ENCODE results near the gene BRMS1. TPM values are rescaled to one million over a fixed set of nuclear protein-coding genes. Genes with fewer than 3 reads are reported as not detected.

Gene BRMS1
- total and polyA plus RNA-seq, 2 experiments from 2014 or later = 59.1 to 61.7 TPM

DNA sequence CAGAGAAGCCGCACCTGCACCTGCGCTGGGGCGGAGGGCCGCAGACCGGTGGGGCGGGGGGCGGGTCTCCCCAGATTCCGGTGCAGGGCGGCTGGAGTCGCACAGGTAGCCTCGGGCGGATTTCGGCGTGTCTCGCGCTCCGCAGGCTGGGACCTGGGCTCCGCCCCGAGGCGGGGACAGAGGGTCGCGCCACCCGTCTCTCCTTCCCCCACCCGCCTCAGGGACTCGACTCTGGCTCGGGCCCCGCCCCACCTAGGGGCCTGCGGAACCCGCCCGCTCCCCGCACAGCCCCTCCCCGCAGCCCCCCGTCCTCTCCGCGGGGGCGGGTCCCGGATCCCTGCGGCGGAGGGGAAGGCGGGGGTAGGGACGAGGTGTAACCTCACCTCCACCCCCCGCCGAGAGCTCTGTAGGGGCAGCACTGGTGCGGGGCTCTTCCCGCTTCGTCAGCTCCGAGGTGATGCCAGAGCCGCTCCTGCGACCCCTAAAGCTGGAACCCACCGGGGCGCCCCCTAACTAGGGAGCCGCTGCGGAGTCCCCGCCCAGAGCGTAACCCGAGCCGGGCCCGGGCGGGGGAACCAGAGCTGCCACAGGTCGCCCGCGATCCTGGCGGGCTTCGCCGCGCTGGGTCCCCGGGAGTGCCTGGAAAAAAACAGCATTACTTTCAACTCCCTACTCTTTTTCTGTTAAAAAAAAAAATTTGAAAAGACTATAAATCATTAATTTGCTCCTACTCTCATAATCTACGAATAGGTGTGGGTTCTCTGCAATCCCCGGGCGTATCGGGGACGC is 26.9 kb upstream of the BRMS1 start, which contains the start of gene SLC29A2:
Gene SLC29A2 (minus strand): TSS at position 134 of the 789 bp plus-strand sequence. CDS start 169 bp downstream, outside the sequence.
- Mint-ChIP-seq H3K4me3 (peak within 1 kb of the TSS; percentile 98), H3K9me3 (no peaks in the 10 kb centered on the region)
- peak within 1 kb of the TSS; percentile 97 for H3K27ac ChIP-seq (ENCODE audit: low read depth)

More for the DNA sequence above, 26.9 kb upstream of the BRMS1 start, which contains the start of gene SLC29A2:
- Histone ChIP-seq H4K20me1 (replicated peaks; ENCODE audit: insufficient read depth) (peaks cover 10% of the 10 kb centered on the region; the same call in 1 of the 2 replicates), H3K79me2 (replicated peaks; ENCODE audit: insufficient read depth) (peaks cover 23% of the 10 kb centered on the region), H3F3A (replicated peaks; ENCODE audit: low read depth) (peaks cover 31% of the 10 kb centered on the region), H3K4me1 (ENCODE audit: insufficient read depth) (peaks cover 21% of the 10 kb centered on the region), H3K27me3 (ENCODE audit: insufficient read depth) (no peaks in the 10 kb centered on the region), H2AFZ (peak within 1 kb of the TSS; percentile 72), H3K4me2 (peak within 1 kb of the TSS; percentile 82), H3K9me2 (ENCODE audit: insufficient read depth) (no peaks in the 10 kb centered on the region), H3K36me3 (ENCODE audit: insufficient read depth) (peaks cover 17% of the 10 kb centered on the region; the same call in 1 of the 2 replicates), H3K4me3 (peak within 1 kb of the TSS; percentile 83)
- peaks cover 16% of the 10 kb centered on the region for H3K27me3 Mint-ChIP-seq (ENCODE audit: insufficient read depth, low read depth, poor library complexity)
- peak; percentile 98 for DNase-seq (ENCODE audit: low spot score)
- H3K27ac Mint-ChIP-seq = peak within 1 kb of the TSS; percentile 98
- peak; percentile 57; the same call in 1 of the 2 replicates for TF ChIP-seq POLR2AphosphoS5 (IDR thresholded peaks at IDR 0.05; ENCODE audit: low read depth)
- TF ChIP-seq, protein P1, sequence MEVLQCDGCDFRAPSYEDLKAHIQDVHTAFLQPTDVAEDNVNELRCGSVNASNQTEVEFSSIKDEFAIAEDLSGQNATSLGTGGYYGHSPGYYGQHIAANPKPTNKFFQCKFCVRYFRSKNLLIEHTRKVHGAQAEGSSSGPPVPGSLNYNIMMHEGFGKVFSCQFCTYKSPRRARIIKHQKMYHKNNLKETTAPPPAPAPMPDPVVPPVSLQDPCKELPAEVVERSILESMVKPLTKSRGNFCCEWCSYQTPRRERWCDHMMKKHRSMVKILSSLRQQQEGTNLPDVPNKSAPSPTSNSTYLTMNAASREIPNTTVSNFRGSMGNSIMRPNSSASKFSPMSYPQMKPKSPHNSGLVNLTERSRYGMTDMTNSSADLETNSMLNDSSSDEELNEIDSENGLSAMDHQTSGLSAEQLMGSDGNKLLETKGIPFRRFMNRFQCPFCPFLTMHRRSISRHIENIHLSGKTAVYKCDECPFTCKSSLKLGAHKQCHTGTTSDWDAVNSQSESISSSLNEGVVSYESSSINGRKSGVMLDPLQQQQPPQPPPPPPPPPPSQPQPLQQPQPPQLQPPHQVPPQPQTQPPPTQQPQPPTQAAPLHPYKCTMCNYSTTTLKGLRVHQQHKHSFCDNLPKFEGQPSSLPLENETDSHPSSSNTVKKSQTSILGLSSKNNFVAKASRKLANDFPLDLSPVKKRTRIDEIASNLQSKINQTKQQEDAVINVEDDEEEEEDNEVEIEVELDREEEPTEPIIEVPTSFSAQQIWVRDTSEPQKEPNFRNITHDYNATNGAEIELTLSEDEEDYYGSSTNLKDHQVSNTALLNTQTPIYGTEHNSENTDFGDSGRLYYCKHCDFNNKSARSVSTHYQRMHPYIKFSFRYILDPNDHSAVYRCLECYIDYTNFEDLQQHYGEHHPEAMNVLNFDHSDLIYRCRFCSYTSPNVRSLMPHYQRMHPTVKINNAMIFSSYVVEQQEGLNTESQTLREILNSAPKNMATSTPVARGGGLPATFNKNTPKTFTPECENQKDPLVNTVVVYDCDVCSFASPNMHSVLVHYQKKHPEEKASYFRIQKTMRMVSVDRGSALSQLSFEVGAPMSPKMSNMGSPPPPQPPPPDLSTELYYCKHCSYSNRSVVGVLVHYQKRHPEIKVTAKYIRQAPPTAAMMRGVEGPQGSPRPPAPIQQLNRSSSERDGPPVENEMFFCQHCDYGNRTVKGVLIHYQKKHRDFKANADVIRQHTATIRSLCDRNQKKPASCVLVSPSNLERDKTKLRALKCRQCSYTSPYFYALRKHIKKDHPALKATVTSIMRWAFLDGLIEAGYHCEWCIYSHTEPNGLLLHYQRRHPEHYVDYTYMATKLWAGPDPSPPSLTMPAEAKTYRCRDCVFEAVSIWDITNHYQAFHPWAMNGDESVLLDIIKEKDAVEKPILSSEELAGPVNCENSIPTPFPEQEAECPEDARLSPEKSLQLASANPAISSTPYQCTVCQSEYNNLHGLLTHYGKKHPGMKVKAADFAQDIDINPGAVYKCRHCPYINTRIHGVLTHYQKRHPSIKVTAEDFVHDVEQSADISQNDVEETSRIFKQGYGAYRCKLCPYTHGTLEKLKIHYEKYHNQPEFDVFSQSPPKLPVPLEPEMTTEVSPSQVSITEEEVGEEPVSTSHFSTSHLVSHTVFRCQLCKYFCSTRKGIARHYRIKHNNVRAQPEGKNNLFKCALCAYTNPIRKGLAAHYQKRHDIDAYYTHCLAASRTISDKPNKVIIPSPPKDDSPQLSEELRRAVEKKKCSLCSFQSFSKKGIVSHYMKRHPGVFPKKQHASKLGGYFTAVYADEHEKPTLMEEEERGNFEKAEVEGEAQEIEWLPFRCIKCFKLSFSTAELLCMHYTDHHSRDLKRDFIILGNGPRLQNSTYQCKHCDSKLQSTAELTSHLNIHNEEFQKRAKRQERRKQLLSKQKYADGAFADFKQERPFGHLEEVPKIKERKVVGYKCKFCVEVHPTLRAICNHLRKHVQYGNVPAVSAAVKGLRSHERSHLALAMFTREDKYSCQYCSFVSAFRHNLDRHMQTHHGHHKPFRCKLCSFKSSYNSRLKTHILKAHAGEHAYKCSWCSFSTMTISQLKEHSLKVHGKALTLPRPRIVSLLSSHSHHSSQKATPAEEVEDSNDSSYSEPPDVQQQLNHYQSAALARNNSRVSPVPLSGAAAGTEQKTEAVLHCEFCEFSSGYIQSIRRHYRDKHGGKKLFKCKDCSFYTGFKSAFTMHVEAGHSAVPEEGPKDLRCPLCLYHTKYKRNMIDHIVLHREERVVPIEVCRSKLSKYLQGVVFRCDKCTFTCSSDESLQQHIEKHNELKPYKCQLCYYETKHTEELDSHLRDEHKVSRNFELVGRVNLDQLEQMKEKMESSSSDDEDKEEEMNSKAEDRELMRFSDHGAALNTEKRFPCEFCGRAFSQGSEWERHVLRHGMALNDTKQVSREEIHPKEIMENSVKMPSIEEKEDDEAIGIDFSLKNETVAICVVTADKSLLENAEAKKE (CRISPR knock-in tag; IDR thresholded peaks at IDR 0.05) = no peak
- peaks cover 31% of the 10 kb centered on the region for H3K4me1 Mint-ChIP-seq
- peak; percentile 79 for ATAC-seq
- peaks cover 39% of the 10 kb centered on the region for H3K36me3 Mint-ChIP-seq (ENCODE audit: low read depth)

Measured in GM23338 (cell line).